ENCODE data around the gene UQCRHL. TPM values are rescaled to one million over a fixed set of nuclear protein-coding genes. Genes with fewer than 3 reads are reported as not detected.

The UQCRHL gene
- 1.5 and 2.2 TPM in 2 replicates for total RNA-seq

DNA sequence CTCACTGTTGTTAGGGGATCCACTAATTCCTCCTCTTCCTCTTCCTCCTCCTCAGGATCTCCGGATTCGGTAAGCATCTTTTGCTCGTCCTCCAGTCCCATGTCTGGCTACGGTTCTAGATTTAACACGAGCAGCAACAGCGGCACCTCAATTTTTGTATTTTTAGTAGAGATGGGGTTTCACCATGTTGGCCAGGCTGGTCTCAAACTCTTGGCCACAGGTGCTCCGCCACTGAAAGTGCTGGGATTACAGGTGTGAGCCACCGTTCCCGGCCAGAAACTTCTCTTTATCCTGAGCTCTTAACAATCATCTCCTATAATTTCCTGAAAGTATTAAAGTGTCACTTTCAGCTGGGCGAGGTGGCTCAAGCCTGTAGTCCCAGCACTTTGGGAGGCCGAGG, at the start of gene UQCRHL:
Gene UQCRHL (minus strand): TSS at position 101 of the 400 bp plus-strand sequence. CDS start 0 bp downstream, at position 101.

DNA sequence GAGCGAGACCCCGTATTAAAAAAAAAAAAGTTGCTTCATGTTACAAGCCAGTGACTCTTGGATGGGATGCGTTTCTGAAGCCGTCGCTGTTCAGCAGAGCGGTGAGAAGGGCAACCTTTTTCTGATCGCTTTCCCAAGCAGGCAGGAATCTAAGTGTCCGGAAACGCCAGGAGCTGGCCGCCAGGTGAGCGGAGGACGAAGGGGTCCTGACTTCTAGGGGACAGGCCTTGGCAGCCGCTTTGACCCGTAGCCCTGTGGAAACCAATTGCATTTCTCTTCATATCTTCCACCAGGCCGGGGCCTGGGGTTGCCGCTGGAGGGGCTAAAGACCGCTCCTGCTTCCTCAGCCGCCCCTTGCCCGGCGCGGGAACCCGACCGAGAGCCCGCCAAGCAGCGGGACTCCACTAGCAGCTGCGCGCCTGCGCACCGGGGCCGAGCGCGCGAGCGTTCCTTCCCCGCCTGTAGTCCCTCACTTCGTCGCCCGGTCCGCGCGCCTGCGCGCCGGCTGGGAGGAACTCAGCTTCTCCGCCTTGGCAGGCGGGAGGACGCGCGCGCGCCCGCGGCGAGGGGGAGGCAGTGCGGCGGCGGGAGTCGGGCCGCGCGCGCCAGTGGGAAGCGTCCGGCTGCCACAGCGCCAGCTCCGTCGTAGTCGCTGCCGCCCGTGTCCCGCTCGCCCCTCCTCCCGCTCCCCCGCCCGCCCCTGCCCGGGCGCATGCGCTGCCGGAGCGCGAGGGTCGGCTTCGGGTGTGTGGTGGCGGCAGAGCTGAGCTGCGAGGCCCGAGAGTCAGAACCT, 39.8 kb upstream of the UQCRHL start, which contains the start of gene SPEN:
Gene SPEN (plus strand): TSS at position 608 of the 793 bp plus-strand sequence. CDS start 361 bp downstream, outside the sequence.

DNA sequence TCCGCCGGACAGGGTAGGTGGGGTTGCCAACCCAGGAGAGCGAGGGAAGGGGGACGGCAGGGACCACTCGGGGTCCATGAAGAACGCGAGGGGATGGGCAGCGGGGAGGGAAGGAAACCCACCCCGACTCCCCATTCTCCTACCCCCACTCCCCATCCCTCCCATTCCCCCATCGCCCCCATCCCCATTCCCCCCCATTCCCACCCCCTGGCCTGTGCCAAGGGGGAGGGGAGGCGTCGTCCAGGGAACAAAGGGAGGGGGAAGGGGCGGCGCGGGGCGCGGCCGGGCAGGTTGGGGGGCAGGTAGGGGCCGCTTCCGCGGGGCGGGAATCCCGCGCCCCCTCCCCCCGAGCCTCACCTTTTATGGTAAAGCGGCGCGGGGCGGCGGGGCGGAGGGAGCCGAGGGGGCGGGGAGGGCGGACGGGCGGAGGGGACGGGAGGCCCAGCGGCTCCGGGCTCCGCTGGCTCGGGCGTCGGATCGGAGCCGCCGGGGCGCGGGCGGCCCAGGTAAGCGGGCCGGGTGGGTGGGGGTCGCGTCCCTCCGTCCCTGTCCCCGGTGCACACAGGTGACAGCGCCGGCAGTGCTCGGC, 49.0 kb downstream of the UQCRHL start, which contains the start of gene FBLIM1:
Gene FBLIM1 (plus strand): TSS at position 453 of the 589 bp plus-strand sequence. CDS start 6,189 bp downstream, outside the sequence.

Other genes starting within 250 kb of the UQCRHL start
- gene AGMAT, start 222.6 kb downstream of the UQCRHL start, total RNA-seq: 2.2 and 2.9 TPM in 2 replicates
- 26.6 and 28.3 TPM in 2 replicates for gene DDI2, start 190.2 kb downstream of the UQCRHL start, total RNA-seq
- 69.0 and 81.2 TPM in 2 replicates for gene PLEKHM2, start 123.3 kb downstream of the UQCRHL start, total RNA-seq
- gene SLC25A34, start 71.4 kb downstream of the UQCRHL start, total RNA-seq: 0.39 and 0.73 TPM in 2 replicates
- gene TMEM82, start 65.2 kb downstream of the UQCRHL start, total RNA-seq: not detected in 2 replicates
- 11.0 and 17.0 TPM in 2 replicates for gene FBLIM1, start 48.9 kb downstream of the UQCRHL start, total RNA-seq
- gene SPEN, start 40.1 kb upstream of the UQCRHL start, total RNA-seq: 12.9 and 23.5 TPM in 2 replicates
- gene ZBTB17, start 168.5 kb upstream of the UQCRHL start, total RNA-seq: 27.2 and 30.5 TPM in 2 replicates
- not detected in 2 replicates for gene SRARP, start 196.6 kb upstream of the UQCRHL start, total RNA-seq
- under 0.01 and 0.20 TPM in 2 replicates for gene HSPB7, start 210.4 kb upstream of the UQCRHL start, total RNA-seq
- not detected in 2 replicates for gene CLCNKA, start 214.4 kb upstream of the UQCRHL start, total RNA-seq
- not detected in 2 replicates for gene CLCNKB, start 236.1 kb upstream of the UQCRHL start, total RNA-seq

All from subcutaneous preadipocyte (primary cell).